Activated CD4-positive, alpha-beta T cell treated with anti-CD3 and anti-CD28 coated beads, Interleukin-2, Interleukin-6, amounts not matched to agents 100 ng/mL and 50 ng/mL, durations not matched to agents 16 hours and 8 hours (primary cell): ENCODE results near the gene LIN7B.

Source experiments
- DNase-seq: peaks from one replicate; pipeline ENCODE4 v3.0.0-alpha.2; 2020

LIN7B gene

DNA sequence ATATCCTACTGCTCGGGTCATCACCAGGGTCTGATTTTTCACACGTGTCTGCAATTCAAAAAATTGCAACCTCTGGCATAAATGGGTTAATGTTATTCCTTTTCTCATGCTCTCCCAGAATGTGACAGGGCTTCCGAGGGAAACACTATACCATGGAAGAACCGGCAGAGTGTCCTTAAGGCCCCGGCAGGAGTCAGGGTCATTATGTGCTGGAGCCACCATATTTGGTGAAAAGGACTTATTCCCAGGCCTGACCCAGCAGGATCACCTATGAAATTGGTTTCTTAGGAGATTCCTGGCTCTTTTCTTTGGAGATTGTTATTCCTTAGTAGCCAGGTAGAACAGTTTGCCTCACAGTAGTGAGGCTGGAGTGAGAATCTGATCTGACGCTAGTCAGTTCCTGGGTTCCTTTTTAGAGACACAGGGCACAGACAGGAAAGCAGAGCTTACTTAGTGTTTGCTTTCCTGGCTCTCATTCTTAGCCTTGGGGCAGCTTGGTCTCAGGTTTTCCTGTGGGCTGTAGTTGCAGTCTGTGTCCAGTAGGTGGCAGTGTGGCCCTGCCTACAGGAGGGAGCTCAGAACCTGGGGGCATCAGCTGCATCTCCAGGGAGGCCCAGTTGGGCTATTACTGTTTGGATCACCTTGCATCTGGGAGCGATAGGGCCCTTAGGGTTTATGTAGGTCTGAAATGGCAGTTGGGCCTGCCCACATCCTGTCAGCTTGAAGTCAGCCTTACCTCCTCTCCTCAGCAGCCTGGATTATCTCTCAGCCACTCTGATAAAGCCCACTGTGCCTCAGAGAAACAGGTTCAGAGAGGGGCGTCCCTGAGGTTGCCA is 16.5 kb upstream of the LIN7B start:
- peak; percentile 83 for DNase-seq

DNA sequence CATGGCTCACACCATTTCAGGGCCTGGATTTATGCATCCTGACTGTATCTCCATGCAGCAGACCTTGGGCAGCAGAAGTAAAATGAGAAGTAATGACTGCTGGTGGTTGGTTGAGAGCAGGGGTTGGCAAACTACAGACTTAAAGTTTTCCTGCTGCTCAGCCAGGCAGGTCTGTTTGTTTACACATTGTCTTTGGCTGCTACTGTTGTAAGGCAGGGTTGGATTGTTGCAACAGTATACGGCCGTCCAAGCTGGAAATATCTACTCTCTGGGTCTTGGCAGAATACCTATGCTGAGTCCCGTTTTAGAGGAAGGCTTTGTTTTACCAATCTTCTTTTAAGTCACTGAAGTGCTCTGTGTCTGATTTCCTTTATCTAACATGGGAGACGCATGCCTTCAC is 15.4 kb upstream of the LIN7B start:
- DNase-seq = no peak

DNA sequence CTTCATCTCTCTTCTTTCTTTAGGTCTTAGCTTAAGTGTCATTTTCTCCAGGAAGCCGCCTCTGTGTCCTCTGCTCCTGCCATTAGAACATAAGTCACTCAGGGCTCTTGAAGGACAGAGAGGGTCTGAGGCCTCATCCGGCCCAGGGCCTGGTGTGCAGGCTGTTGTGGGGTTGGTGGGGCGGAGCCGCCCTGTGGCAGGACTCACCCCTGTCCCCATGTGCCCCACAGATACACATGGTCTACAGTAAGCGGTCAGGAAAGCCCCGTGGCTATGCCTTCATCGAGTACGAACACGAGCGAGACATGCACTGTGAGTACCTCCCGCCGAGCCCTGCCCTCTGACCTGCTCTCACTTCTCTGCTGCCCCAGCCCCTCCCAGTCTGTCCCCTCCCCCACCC is 13.0 kb upstream of the LIN7B start:
- DNase-seq = no peak

DNA sequence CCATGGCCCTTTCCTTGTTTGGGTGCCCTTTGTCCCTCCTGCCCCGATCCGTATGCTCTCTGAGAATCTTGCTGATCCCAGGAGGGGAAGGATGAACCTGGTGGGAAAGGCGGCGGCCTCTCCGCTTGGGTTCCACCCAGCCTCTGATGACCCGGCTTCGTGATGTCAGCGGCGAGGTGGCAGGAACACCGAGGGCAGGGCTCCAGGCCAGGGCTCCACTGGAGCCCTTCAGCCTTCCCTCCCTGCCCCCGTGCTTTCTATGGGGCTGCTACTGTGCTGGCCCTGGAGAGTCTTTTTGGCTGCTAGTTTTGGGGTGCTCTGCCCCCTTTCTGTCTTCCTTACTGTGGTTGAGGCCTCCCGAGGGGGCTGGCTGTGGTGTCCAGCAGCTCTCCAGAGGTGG is 11.9 kb upstream of the LIN7B start:
- no peak for DNase-seq

DNA sequence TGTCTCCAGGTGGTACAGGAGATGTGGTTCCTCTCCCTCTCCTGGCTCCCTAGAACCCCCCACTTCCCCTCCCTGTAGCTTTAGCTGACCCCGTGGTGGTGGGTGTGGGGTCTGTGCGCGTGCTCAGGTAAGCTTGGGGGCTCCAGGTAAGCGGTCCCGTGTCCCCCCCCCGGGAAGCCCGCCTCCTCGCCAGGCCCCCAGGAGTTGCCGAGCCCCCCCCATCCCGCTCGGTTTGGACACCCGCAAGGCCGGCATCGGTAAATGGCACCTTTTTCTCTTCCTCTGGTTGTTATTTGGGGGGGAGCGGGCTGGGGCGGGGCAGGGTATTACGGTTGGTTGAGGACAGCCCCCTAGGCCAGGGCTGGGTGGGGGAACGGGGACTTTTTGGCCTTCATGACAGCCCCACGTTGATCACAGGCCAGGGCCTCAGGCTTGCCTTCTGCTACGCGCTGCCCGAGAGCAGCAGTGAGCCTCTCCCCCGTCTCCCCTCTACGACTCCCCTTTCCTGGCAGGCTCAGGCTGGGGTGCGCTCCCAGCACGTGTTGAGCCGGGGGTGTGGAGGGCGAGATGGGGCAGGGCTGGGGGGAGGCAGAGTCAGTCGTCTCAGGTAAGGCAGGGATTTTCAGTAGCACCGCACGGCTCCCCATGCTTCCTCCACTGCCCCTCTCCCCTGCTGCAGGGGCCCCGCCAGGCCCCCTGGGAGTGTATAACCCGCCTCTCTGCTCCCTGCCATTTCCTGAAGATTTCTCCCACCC is 10.7 kb upstream of the LIN7B start:
- DNase-seq = no peak

DNA sequence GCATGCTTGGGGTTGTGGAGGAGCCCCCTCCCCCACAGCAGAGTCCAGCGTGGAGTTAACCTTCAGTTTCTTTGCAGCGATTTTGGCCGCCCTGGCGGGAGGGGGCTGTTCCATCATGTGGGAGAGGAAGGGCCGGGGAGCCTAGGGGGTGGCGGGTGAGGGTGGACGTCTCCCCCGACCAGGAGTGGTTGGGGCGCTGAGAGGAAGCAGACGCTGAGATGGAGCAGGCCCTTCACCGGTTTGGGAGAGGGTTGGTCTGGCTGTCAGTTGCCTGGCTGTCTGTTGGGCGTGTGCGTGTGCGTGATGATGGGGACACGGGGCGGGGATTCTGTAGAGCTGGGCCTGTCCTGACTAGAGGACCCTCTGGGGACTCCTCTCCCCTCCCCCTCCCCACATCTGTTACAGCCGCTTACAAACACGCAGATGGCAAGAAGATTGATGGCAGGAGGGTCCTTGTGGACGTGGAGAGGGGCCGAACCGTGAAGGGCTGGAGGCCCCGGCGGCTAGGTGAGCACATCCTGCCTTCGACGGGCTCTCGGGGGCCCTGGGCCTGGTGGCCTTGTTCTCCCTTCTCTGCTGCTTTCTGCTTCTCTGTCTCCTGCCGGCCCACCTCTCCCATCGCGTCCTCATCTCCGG is 9.8 kb upstream of the LIN7B start:
- DNase-seq = no peak

DNA sequence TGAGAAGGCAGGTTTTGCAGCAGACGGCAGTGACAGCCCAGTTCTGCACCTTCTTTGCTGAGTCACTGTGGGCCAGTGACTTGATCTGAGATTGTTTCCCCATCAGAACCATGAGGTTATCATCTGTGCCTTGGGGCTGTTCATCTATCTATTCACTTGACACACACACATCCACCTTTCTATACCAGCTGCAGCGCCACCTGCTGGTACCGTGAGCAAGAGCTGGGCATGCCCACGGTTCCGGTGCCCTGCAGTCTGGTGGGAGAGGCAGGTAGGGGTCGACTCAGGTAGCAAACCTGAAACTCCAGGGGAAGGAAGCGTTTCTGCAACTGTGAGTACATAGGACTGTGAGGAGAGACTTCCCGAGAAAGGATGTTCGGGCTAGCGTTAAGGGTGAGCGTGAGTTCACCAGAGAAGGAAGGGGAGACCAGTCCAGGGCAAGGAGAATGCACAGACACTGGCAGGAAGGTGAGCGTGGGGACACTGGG is 7.5 kb upstream of the LIN7B start:
- DNase-seq = peak; percentile 72

DNA sequence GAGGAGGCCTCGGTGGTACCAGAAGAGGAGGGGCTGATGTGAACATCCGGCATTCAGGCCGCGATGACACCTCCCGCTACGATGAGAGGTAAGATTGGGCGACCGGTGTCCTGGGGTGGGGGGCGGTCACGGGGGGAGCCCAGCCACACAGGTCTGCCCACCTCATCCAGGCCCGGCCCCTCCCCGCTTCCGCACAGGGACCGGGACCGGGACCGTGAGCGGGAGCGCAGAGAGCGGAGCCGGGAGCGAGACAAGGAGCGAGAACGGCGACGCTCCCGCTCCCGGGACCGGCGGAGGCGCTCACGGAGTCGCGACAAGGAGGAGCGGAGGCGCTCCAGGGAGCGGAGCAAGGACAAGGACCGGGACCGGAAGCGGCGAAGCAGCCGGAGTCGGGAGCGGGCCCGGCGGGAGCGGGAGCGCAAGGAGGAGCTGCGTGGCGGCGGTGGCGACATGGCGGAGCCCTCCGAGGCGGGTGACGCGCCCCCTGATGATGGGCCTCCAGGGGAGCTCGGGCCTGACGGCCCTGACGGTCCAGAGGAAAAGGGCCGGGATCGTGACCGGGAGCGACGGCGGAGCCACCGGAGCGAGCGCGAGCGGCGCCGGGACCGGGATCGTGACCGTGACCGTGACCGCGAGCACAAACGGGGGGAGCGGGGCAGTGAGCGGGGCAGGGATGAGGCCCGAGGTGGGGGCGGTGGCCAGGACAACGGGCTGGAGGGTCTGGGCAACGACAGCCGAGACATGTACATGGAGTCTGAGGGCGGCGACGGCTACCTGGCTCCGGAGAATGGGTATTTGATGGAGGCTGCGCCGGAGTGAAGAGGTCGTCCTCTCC is 6.3 kb upstream of the LIN7B start:
- DNase-seq = no peak

DNA sequence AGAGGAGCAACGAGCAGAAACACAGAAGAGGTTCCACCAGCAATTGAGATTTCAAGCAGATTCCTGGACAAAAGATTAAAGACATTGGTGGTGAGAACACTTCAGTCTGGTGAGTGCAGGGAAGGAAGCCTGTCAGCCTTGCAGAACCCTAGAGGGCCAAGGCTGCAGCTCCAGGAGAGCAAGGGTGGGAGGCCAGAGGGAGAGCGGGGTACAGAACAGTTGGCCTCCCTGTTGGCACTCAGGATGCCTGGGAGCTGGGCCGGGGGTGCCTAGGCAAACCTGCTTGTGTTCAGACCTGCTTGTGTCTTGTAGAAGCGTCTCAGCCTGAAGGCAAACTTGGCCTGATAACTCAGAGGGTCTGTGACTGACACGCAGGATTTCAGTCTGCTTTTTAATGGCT is 5.1 kb upstream of the LIN7B start:
- DNase-seq = no peak

DNA sequence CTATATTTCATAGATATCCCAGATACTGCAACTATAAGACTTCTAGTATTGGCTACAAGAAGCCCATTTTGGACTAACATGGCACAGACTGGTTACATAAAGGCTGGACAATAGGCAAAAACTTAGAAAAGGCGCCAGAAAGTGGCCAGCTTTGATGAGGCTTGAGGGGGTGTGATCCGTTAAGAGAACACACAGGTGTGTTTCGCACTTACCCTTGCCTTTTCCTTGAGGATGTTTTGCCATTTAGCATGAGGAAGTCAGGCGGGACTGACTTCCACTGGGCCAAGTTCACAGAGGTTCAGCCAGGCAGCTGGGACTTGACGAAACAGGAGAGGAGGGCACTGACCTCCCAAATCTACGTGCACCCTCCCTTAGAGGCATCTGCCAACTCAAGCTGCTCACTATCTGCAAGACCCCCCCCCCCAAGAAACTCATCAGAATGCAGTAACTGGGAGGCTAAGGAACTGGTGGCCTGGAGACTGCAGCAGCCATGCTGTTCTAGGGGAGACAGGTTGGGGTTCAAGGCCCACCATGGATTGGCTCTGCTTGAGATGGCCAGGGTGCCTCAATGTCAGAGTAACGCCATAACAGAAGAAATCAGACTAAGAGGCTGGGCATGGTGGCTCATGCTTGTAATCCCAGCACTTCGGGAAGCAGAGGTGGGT is 4.5 kb upstream of the LIN7B start:
- DNase-seq = no peak

DNA sequence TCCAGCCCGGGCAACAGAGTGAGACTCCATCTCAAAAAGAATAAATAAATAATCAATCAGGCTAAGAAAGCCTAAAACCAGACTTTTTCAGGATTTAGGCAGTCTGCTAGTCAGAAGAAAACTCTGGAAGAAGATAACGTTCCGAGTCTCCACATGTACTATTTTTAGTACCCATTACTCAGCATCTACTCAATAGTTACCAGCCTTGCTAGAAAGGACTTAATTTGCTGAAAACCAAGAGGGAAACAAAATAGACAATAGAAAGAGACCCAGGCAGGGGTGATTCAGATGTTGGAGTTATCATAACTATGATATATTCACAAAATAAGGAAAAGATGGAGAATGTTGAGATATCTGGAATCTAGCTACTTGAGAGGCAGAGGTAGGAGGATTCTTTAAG is 3.6 kb upstream of the LIN7B start:
- DNase-seq = no peak

DNA sequence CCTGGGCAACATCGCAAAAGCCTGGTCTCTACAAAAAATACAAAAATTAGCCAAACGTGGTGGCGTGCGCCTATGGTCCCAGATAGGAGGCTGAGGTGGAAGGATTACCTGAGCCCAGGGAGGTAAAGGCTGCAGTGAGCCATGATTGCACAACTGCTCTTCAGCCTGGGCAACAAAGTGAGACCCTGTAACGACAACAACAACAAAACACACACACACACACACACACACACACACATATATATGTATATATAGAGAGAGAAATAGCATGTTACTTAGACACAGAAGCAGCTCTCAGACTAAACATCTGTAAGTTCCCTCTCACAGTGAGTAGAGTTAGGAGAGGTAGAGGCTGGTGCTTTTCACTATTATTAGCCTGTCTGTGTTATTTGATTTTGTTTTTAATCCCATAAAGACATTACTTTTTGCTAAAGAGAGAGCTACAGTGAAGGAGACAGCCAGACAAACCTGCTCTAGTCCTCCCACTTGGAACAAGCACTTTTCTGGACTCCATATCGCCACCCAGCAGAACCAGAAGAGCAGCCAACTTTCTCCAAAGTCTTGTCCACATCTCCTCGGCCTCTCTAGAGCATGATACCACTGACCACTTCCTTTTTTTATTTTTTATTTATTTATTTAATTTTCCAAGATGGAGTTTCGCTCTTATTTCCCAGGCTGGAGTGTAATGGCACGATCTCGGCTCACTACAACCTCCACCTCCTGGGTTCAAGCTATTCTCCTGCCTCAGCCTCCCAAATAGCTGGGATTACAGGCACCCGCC is 2.8 kb upstream of the LIN7B start:
- DNase-seq = no peak

DNA sequence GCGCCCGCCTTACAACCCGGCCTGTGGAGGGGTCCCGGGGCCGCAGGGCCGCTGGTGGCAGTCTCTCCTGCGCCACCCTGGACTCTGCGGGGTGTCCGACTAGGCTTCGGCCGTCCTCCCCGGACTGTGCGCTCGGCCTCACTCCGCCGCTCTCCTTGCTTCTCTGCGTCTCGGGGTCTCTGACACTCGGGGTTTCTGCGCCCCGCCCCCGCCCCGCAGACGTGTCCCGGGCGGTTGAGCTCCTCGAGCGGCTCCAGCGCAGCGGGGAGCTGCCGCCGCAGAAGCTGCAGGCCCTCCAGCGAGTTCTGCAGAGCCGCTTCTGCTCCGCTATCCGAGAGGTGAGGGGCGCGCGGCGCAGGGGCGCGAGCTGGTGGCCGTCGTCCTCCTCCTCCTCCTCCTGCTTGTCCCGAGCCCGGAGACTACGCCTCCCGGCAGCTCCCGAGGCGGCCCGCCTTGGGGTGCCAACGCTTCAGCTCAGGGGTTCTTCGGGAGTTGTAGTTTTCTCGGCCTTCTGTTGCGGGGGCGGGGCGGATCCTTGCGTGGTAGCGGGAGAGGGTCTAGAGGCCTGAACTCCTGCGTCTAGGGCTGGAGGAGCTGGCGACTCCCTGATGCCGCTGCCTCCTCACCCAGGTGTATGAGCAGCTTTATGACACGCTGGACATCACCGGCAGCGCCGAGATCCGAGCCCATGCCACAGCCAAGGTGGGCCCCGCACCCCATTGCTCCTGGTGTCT is 627 bp downstream of the LIN7B start:
- peak; percentile 60 for DNase-seq

DNA sequence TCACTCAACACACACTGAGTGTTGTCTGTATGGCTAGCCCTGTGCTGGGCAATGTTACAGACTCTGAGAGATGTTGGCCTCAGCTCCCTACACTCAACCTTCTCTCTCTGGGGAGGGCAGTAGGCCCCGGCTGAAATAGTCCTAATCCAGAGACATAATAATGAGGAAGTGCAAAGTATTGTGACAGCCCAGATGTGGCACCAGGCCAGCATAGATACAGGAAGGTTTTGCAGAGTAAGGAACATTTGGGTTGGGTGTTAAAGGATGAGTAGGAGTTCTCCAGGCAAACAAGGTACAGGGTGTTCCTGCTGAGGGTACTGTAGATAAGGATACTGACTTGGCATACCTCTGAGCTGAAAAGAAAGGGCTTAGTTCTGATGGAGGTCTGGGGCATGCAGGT is 2.4 kb downstream of the LIN7B start:
- no peak for DNase-seq

DNA sequence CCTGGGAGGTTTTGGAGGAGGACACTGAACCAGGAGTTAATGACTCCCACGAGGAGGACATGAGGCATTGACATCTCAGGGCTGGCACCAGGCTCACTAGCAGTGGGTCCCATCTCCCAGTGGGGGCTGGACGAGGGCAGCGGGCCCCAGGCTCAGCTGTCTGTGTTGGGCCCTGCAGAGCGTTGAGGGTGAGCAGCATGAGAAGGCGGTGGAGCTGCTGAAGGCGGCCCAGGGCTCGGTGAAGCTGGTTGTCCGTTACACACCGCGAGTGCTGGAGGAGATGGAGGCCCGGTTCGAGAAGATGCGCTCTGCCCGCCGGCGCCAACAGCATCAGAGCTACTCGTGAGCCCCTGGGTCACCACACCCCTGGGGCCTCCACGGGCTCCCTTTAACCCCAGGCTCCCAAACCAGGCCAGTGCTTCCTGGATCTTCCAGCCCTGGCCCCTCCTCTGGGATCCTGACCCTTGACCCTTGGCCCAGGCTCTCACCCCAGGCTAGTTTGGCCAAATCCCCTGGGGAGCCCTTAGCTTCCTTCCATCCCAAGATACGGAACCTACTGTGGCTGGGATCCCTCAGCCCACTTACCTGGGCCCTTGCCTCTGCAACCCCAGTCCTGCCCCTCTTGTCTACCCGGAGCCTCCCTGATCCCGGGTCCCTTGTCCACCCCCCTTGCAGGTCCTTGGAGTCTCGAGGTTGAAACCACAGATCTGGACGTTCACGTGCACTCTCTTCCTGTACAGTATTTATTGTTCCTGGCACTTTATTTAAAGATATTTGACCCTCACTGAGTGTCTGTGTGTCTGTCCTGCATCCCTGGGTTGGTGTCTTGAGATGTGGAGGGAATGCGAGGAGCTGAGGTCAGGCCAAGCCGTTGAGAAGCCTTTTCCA is 3.8 kb downstream of the LIN7B start:
- DNase-seq = no peak

DNA sequence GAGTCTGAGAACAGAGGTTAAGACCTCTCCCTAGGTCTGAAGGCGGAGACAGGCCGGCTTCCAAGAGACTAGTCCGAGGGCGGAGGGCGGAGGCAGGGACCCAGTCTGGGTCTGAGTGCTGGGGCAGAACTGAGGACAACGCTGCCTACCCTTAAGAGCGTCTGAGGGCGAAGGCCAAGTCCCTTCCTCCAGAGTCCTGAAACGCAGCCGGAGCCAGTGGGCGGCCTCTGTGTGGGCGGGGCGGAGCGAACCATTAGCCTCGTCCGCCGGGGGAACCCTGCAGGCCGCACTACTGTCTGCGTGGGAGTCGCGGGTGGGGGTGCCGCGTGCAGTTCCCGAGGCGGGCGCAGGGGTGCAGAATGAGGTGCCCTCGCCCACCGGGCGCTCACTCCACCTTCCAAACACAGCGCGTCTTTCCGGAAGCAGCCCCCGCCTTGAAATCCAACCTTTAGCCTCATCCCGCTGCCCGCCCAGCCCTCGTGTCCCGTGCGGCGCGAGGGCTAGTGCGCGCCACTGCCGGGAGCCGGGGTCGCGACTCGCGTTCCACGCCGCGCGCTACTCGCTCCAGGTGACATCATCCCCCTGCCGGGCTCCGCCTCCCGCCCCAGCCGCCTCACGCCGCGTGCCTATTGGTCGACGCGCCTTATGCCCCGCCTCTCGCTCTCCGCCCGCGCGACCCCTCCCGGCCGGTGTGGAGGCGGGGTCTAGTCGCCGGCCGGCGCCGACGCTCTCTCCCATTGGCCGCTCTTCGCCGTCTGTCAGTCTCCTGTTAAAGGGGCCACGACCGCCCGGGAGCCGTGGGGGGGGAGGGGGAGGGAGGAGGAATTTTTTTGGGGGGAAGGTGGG is 4.6 kb downstream of the LIN7B start, which contains the start of gene C19orf73:
C19orf73 (minus strand) TSS at position 579 of the 846 bp plus-strand sequence; CDS start at position 458, 121 bp downstream.
- DNase-seq = peak; percentile 97

DNA sequence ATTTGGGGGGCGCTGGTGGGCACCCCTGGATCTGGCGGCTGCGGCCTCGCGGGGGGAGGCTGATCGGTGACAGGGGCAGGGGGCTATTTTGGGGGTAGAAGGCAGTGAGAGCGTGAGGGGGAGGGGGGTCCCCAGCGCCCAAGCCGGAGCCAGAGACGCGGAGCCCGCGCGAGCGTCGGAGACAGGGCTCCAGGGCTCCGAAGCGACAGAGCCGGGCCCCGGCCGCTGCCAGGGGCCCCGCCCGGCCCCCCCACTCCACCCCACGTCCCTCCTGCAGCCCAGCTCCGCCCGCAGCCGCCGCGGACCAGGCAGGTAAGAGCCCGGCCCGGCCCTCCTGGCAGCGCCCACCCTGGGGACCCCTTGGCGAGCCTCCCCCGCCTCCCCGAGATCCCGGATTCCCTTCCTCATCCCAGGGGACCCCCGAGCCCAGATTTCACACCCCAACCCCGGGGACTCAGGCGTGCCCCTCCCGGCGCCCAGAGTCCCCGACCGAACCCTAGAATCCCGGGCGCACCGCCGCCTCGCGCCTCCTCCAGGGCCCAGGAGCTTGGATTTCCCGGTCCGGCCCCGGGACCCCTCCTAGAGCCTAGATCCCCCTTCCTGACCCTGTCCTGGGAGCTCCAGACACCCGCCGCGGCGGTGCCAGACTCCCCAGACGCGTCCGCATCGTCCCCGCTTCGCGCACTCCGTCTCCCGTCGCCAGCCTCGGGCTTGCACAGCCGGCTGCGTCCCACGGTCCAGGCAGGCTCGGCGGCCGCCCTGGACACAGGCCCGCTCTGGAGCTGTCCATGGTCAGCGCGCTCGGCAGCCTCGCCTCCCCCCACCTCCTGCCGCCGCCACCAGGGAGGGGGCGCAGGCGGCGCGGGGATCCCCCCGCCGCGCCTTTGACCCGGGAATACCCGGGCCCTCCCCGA is 5.5 kb downstream of the LIN7B start, which contains the start of gene PPFIA3:
PPFIA3 (plus strand) TSS at position 134 of the 914 bp plus-strand sequence. CDS start 8,330 bp downstream, outside the sequence.
- no peak for DNase-seq
